Heart right ventricle (tissue), 16 donors: Measurements from ENCODE around the gene F13A1. TPM values are rescaled to one million over a fixed set of nuclear protein-coding genes. Genes with fewer than 3 reads are reported as not detected.
A peak's percentile ranks its signal among the peaks of the same experiment; 100 is the strongest.

Source experiments
- ATAC-seq, 8 donors: fragments of 200-7000 bp; cut with Tn5 transposase; one replicate each; pipeline ENCODE4 v1.9.1; 2020; ENCODE audit warnings: mild to moderate bottlenecking in 8 of 8, moderate library complexity in 8 of 8, moderate number of reproducible peaks in 1 of 8
- DNase-seq, 2 donors: peaks; one replicate each; pipeline ENCODE4 v3.0.0-alpha.2; 2020
- H3K27ac ChIP-seq, 10 donors: fragments of 200-600 bp; sonication (generic) in 2 of 10; one replicate each; pipeline versions ENCODE4 v1.5.0 to v1.8.0; 2020 to 2022; ENCODE audit warnings: mild to moderate bottlenecking in 3 of 10
- H3K27me3 ChIP-seq, 7 donors: fragments of 200-600 bp; one replicate each; pipeline ENCODE4 v1.8.0; 2021 to 2022; ENCODE audit warnings: mild to moderate bottlenecking in 2 of 7
- H3K36me3 ChIP-seq, 9 donors: fragments of 200-600 bp; sonication (generic) in 1 of 9; one replicate each; pipeline versions ENCODE4 v1.5.0 to v1.8.0; 2020 to 2022; ENCODE audit warnings: mild to moderate bottlenecking in 2 of 9
- H3K4me1 ChIP-seq, 9 donors: fragments of 200-600 bp; sonication (generic) in 1 of 9; one replicate each; pipeline versions ENCODE4 v1.5.0 to v1.8.0; 2020 to 2022; ENCODE audit warnings: mild to moderate bottlenecking in 4 of 9
- H3K4me3 ChIP-seq, 10 donors: fragments of 200-600 bp; sonication (generic) in 2 of 10; one replicate each; pipeline versions ENCODE4 v1.5.0 to v1.8.0; 2020 to 2022; ENCODE audit warnings: mild to moderate bottlenecking in 7 of 10, moderate library complexity in 2 of 10
- H3K9me3 ChIP-seq, 11 donors: fragments of 200-600 bp in 10 of 11; sonication (generic) in 2 of 11; one replicate each; pipeline versions ENCODE4 v1.5.0 to v1.8.0; 2013 to 2022; ENCODE audit warnings: mild to moderate bottlenecking in 2 of 11, control low read depth in 1 of 11, moderate library complexity in 1 of 11
- CTCF ChIP-seq, 9 donors: fragments of 200-600 bp; sonication (generic) in 2 of 9; IDR thresholded peaks; one replicate each; pipeline versions ENCODE4 v1.5.0 to v1.8.0; 2021 to 2022; ENCODE audit warnings: antibody characterized with exemption in 9 of 9, mild to moderate bottlenecking in 5 of 9, moderate library complexity in 1 of 9
- WGBS, 2 donors: extraction: QIAGEN DNeasy Blood & Tissue Kit; methylation state at CpG; one replicate each; pipeline ENCODE4 v1.1.7; 2013; ENCODE audit warnings: inconsistent platforms in 1 of 2; 5-methylcytosine and 5-hydroxymethylcytosine counted together
- intact Hi-C, 10 donors: fragments of 100-400 bp; cut with DNase I; formaldehyde crosslinking; loops; one replicate each; pipeline versions ENCODE4 v1.11.1 to v1.14.2; 2022
- polyA plus RNA-seq, 2 donors: library from polyadenylated mRNA; stranded (reverse); fragments of 200-250 nt; gene quantifications; one replicate each; pipeline ENCODE4 v1.2.3, GENCODE V29; 2013
- total RNA-seq, 10 donors: library from RNA; stranded (reverse); fragmentation: NEBNext Ultra II Directional in 3 of 10; extraction: Animal tissue kit (Norgen Biotek cat#: 25700) in 3 of 10; gene quantifications; one replicate each; pipeline versions ENCODE4 v1.2.1 to v1.2.4, GENCODE V29; 2021 to 2023
- donor health status: Arrhythmogenic right ventricular cardiomyopathy.
- donor health status: ischemic (EF 13 %, LVEDD 7.1; RV severe dilation, severe dysfunction).
- donor health status: healthy with polysubstance abuse.
- donor health status: DM: no; HTN: yes; CAD: no.
- donor health status: DM: no; HTN: no; CAD: no.
- donor health status: ischemic (EF 25% LVEDD 6.9; RV normal size, moderate dysfunction).
- donor health status: ischemic (EF 25% LVEDD 5.7; RV mildly dilated, moderate dysfunction).
- donor health status: healthy.
- donor health status: DM: yes; HTN: yes; CAD: no.
- donor health status: Ischemic cardiomyopathy.
- donor health status: ischemic (EF 35%, LVEDD 5.7; RV mildly dilated, moderate dysfunction).
- donor health status: nonischemic (EF 11% LVEDD 7.7; RV severe dilation, severe dysfunction).
- donor health status: DM: yes; HTN: yes; CAD: no.
- donor health status: PGD.
- donor health status: ischemic (EF 29% LVEDD 5.4; RV normal size, mild dysfunction).
- donor health status: nonischemic (EF 23%, LVEDD 6.1; RV moderate dilation, normal function).

F13A1 gene
- total and polyA plus RNA-seq, 12 donors, result 8.4 to 265 (median 22.8) TPM

DNA sequence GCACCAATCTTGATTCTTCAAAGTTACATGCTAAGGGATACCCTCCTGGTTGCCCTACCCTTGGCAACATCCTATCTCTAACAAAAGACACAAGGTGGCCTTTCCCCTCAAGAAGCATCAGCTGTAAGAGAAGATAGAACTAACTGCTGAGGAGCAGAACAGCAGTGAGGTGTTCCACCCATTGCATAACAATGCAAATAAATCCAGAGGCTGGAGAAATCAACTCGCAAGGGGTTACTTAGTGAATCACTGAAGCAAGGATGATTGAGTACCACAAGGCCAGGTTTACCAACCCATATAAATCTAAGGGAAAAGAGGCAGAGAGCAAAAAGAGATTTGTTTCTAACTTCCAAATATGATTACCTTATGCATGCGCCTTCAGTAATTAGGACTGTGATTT is 36.7 kb downstream of the F13A1 start:
- WGBS, 2 donors, result 89 to 91% methylated on average over 2 of the region's 2 CpGs

GRCh38 chr6:6282716-6283115 is 37.7 kb downstream of the F13A1 start:
- Histone ChIP-seq H3K27ac (no peak overlapping the region), H3K36me3 (peaks cover 0 to 2% (median 0%) of the 10 kb centered on the region in 9 donors), H3K4me3 (no peak overlapping the region), H3K27me3 (peaks cover 0 to 1% (median 0%) of the 10 kb centered on the region in 7 donors), H3K4me1 (peaks cover 0 to 3% (median 0%) of the 10 kb centered on the region in 9 donors), H3K9me3 (no peaks in the 10 kb centered on the region)
- ATAC-seq, result no peak
- no peak for DNase-seq
- TF ChIP-seq CTCF (IDR thresholded peaks at IDR 0.05), result no peak
- intact Hi-C loops, result no loop called here
- 73 to 88% methylated on average over 1 of the region's 1 CpG for WGBS, 2 donors

More for the DNA sequence above, 36.7 kb downstream of the F13A1 start:
- Histone ChIP-seq H3K4me1 (peaks cover 0 to 3% (median 0%) of the 10 kb centered on the region in 9 donors), H3K27me3 (no peaks in the 10 kb centered on the region), H3K36me3 (peaks cover 0 to 2% (median 0%) of the 10 kb centered on the region in 9 donors), H3K4me3 (no peak overlapping the region), H3K9me3 (no peaks in the 10 kb centered on the region), H3K27ac (no peak overlapping the region)
- intact Hi-C loops, result no loop called here
- no peak for TF ChIP-seq CTCF (IDR thresholded peaks at IDR 0.05)
- no peak for DNase-seq
- no peak for ATAC-seq

GRCh38 chr6:6277413-6277812 is 43.0 kb downstream of the F13A1 start:
- WGBS, 2 donors, result 78 to 84% methylated on average over 4 of the region's 4 CpGs
- no peak for TF ChIP-seq CTCF (IDR thresholded peaks at IDR 0.05)
- Histone ChIP-seq H3K27ac (no peak overlapping the region), H3K4me1 (no peaks in the 10 kb centered on the region), H3K27me3 (peaks cover 0 to 17% (median 0%) of the 10 kb centered on the region in 7 donors), H3K4me3 (no peak overlapping the region), H3K9me3 (no peaks in the 10 kb centered on the region), H3K36me3 (no peaks in the 10 kb centered on the region)
- DNase-seq (no peak), ATAC-seq (peak in 1 of 8 donors; percentile 33)
- intact Hi-C loops, result no loop called here

- no peak for ATAC-seq
- Histone ChIP-seq H3K4me3 (no peak overlapping the region), H3K27ac (no peak overlapping the region), H3K9me3 (peaks cover 0 to 14% (median 0%) of the 10 kb centered on the region in 11 donors), H3K4me1 (no peaks in the 10 kb centered on the region), H3K36me3 (peaks cover 0 to 7% (median 0%) of the 10 kb centered on the region in 9 donors), H3K27me3 (peaks cover 0 to 19% (median 4%) of the 10 kb centered on the region in 7 donors)
- TF ChIP-seq CTCF (IDR thresholded peaks at IDR 0.05), result no peak
- intact Hi-C loops, result no loop called here
- DNase-seq, result no peak
- WGBS, 2 donors, result 59 to 63% methylated on average over 7 of the region's 7 CpGs
Measured at GRCh38 chr6:6270948-6271535, 49.4 kb downstream of the F13A1 start.
